T-helper 2 cell treated with Interferon-gamma antibody and Interleukin-4, amounts not matched to agents 100 ng/mL and 5 ng/mL, for 36 hours (primary cell): ENCODE measurements around the gene SMARCE1. TPM values are rescaled to one million over a fixed set of nuclear protein-coding genes. Genes with fewer than 3 reads are reported as not detected.

Experiments
- intact Hi-C: fragments of 100-400 bp; cut with micrococcal nuclease; formaldehyde crosslinking; loops from one replicate; pipeline ENCODE4 v1.15.1; 2023
- total RNA-seq: library from RNA; stranded (reverse); gene quantifications from 2 replicates; pipeline ENCODE4 v1.2.3, GENCODE V29; 2022

SMARCE1 gene
- total RNA-seq, 1 donor from 2014 or later: 110 TPM

- intact Hi-C loops: loop anchor here (10.0 kb wide), 1 partner anchor 232 kb away; the partner anchor contains the start of gene TOP2A
These were observed 611 bp downstream of the SMARCE1 start for GRCh38 chr17:40646791-40647623.

- intact Hi-C loops: loop anchor here (10.0 kb wide), 1 partner anchor 231 kb away; the partner anchor contains the start of gene TOP2A
These were observed 1.7 kb downstream of the SMARCE1 start for GRCh38 chr17:40645943-40646342.

GRCh38 chr17:40645291-40645690 lies 2.3 kb downstream of the SMARCE1 start:
- intact Hi-C loops: loop anchor here (10.0 kb wide), 1 partner anchor 230 kb away; the partner anchor contains the start of gene TOP2A

GRCh38 chr17:40637931-40638330 lies 9.7 kb downstream of the SMARCE1 start:
- intact Hi-C loops: no loop called here

- intact Hi-C loops: no loop called here
These were observed 13.7 kb downstream of the SMARCE1 start for GRCh38 chr17:40633871-40634270.

- intact Hi-C loops: no loop called here
These were observed 15.4 kb downstream of the SMARCE1 start for GRCh38 chr17:40632216-40632615.

- intact Hi-C loops: loop anchor here (10.0 kb wide), 1 partner anchor 265 kb away; the partner anchor contains the start of gene GJD3
These were observed 17.8 kb downstream of the SMARCE1 start for GRCh38 chr17:40629842-40630241.

GRCh38 chr17:40625311-40625710 lies 22.3 kb downstream of the SMARCE1 start:
- intact Hi-C loops: loop anchor here (10.0 kb wide), 1 partner anchor 261 kb away; the partner anchor contains the start of gene GJD3

- intact Hi-C loops: loop anchor here (10.0 kb wide), 1 partner anchor 259 kb away; the partner anchor contains the start of gene GJD3
These were observed 24.0 kb downstream of the SMARCE1 start for GRCh38 chr17:40623419-40624210.

GRCh38 chr17:40622509-40622928 lies 25.1 kb downstream of the SMARCE1 start:
- intact Hi-C loops: loop anchor here (10.0 kb wide), 1 partner anchor 258 kb away; the partner anchor contains the start of gene GJD3

- intact Hi-C loops: loop anchor here (10.0 kb wide), 1 partner anchor 257 kb away; the partner anchor contains the start of gene GJD3
These were observed 26.0 kb downstream of the SMARCE1 start for GRCh38 chr17:40621578-40621977.

GRCh38 chr17:40621019-40621418 lies 26.6 kb downstream of the SMARCE1 start:
- intact Hi-C loops: loop anchor here (10.0 kb wide), 1 partner anchor 256 kb away; the partner anchor contains the start of gene GJD3

- intact Hi-C loops: no loop called here
These were observed 28.6 kb downstream of the SMARCE1 start for GRCh38 chr17:40618754-40619625.

GRCh38 chr17:40617678-40618240 lies 29.9 kb downstream of the SMARCE1 start:
- intact Hi-C loops: no loop called here

GRCh38 chr17:40616592-40616991 lies 31.0 kb downstream of the SMARCE1 start:
- intact Hi-C loops: no loop called here

- intact Hi-C loops: loop anchor here (2.0 kb wide), 1 partner anchor 53 kb away; no protein-coding TSS in a partner anchor
These were observed 31.7 kb downstream of the SMARCE1 start for GRCh38 chr17:40615841-40616476.

GRCh38 chr17:40615068-40615840 lies 32.4 kb downstream of the SMARCE1 start:
- intact Hi-C loops: loop anchor here (2.0 kb wide), 1 partner anchor 52 kb away; no protein-coding TSS in a partner anchor

- intact Hi-C loops: loop anchor here (2.0 kb wide), 1 partner anchor 52 kb away; no protein-coding TSS in a partner anchor
These were observed 33.1 kb downstream of the SMARCE1 start for GRCh38 chr17:40614431-40615067.
